ENCODE data around the gene BCHE.

Gene BCHE

GRCh38 chr3:165820671-165821123, 16.5 kb downstream of the BCHE start (continued):
- TF ChIP-seq, protein P1, sequence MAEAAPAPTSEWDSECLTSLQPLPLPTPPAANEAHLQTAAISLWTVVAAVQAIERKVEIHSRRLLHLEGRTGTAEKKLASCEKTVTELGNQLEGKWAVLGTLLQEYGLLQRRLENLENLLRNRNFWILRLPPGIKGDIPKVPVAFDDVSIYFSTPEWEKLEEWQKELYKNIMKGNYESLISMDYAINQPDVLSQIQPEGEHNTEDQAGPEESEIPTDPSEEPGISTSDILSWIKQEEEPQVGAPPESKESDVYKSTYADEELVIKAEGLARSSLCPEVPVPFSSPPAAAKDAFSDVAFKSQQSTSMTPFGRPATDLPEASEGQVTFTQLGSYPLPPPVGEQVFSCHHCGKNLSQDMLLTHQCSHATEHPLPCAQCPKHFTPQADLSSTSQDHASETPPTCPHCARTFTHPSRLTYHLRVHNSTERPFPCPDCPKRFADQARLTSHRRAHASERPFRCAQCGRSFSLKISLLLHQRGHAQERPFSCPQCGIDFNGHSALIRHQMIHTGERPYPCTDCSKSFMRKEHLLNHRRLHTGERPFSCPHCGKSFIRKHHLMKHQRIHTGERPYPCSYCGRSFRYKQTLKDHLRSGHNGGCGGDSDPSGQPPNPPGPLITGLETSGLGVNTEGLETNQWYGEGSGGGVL (tag by site-specific recombination; IDR thresholded peaks at IDR 0.05): no peak
- no peak for TF ChIP-seq ZNF354C (tag by site-specific recombination; IDR thresholded peaks at IDR 0.05; ENCODE audit: borderline replicate concordance, low read depth)
- TF ChIP-seq ZEB2 (tag by site-specific recombination; IDR thresholded peaks at IDR 0.05): no peak
- no peak for TF ChIP-seq ZFP41 (tag by site-specific recombination; IDR thresholded peaks at IDR 0.05; ENCODE audit: borderline replicate concordance)
- TF ChIP-seq ZNF670 (tag by site-specific recombination; IDR thresholded peaks at IDR 0.05; ENCODE audit: low read depth): no peak
- TF ChIP-seq ZNF423 (tag by site-specific recombination; IDR thresholded peaks at IDR 0.05): no peak

GRCh38 chr3:165817160-165817709, 20.0 kb downstream of the BCHE start:
- Histone ChIP-seq H3K4me1 (ENCODE audit: control insufficient read depth, insufficient read depth, low read length) (no peaks in the 10 kb centered on the region), H3K27ac (ENCODE audit: extremely low read depth, low read depth, low read length) (no peak overlapping the region), H3K4me3 (ENCODE audit: low read depth, low read length) (no peak overlapping the region), H3K9me3 (ENCODE audit: control insufficient read depth, insufficient read depth, low read depth, low read length) (no peaks in the 10 kb centered on the region), H3K36me3 (ENCODE audit: control insufficient read depth in 2 of 2, insufficient read depth in 1 of 2, low read length in 2 of 2) (no peaks in the 10 kb centered on the region)
- TF ChIP-seq ZNF175 (tag by site-specific recombination; IDR thresholded peaks at IDR 0.05): no peak
- no peak for TF ChIP-seq BCL11B (tag by site-specific recombination; IDR thresholded peaks at IDR 0.05; ENCODE audit: low read depth)
- no peak for TF ChIP-seq ZNF132 (tag by site-specific recombination; IDR thresholded peaks at IDR 0.05; ENCODE audit: borderline replicate concordance)
- TF ChIP-seq KLF7 (tag by site-specific recombination; IDR thresholded peaks at IDR 0.05; ENCODE audit: borderline replicate concordance): no peak
- no peak for TF ChIP-seq ZNF843 (tag by site-specific recombination; IDR thresholded peaks at IDR 0.05)
- no peak for TF ChIP-seq ZNF174 (tag by site-specific recombination; IDR thresholded peaks at IDR 0.05)
- no peak for TF ChIP-seq ZNF114 (tag by site-specific recombination; IDR thresholded peaks at IDR 0.05)
- TF ChIP-seq PRDM2 (tag by site-specific recombination; IDR thresholded peaks at IDR 0.05; ENCODE audit: borderline replicate concordance): no peak
- no peak for TF ChIP-seq ZNF311 (tag by site-specific recombination; IDR thresholded peaks at IDR 0.05; ENCODE audit: borderline replicate concordance)
- no peak for TF ChIP-seq GLI4 (tag by site-specific recombination; IDR thresholded peaks at IDR 0.05)
- TF ChIP-seq, protein P1 (tag by site-specific recombination; IDR thresholded peaks at IDR 0.05): no peak
- no peak for TF ChIP-seq ZNF133 (tag by site-specific recombination; IDR thresholded peaks at IDR 0.05)
- no peak for TF ChIP-seq ZNF19 (tag by site-specific recombination; IDR thresholded peaks at IDR 0.05; ENCODE audit: low read depth)
- TF ChIP-seq ZNF248 (tag by site-specific recombination; IDR thresholded peaks at IDR 0.05): no peak
- TF ChIP-seq ZIC2 (tag by site-specific recombination; IDR thresholded peaks at IDR 0.05): no peak
- POLR2A ChIA-PET: no interaction called here
- CTCF ChIA-PET: no interaction called here
